ENCODE results near the gene CPLANE2. TPM values are rescaled to one million over a fixed set of nuclear protein-coding genes. Genes with fewer than 3 reads are reported as not detected.

Gene CPLANE2
- total RNA-seq, 1 donor from 2014 or later = 8.6 TPM

DNA sequence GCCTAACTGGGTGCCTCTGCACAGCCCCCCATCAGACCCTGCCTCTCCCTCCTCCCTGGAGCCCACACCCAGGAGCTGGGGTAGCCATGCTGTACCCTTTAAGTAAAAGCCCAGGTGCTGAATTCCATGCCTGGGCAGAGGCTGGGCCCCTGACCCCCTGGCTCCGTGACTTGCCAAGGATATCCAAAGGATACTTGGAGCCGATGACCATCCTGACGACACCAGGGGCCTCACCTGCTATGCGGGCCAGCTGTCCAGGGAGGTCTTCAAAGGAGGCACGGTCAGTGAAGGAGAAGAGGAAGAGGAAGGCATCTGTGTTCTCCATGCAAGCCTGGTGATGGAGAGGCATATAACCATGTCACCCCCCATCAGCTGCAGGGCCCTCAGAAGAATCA is 4.7 kb downstream of the CPLANE2 start:
- DNase-seq (ENCODE audit: low read depth) = no peak
- FAIRE-seq = no peak

DNA sequence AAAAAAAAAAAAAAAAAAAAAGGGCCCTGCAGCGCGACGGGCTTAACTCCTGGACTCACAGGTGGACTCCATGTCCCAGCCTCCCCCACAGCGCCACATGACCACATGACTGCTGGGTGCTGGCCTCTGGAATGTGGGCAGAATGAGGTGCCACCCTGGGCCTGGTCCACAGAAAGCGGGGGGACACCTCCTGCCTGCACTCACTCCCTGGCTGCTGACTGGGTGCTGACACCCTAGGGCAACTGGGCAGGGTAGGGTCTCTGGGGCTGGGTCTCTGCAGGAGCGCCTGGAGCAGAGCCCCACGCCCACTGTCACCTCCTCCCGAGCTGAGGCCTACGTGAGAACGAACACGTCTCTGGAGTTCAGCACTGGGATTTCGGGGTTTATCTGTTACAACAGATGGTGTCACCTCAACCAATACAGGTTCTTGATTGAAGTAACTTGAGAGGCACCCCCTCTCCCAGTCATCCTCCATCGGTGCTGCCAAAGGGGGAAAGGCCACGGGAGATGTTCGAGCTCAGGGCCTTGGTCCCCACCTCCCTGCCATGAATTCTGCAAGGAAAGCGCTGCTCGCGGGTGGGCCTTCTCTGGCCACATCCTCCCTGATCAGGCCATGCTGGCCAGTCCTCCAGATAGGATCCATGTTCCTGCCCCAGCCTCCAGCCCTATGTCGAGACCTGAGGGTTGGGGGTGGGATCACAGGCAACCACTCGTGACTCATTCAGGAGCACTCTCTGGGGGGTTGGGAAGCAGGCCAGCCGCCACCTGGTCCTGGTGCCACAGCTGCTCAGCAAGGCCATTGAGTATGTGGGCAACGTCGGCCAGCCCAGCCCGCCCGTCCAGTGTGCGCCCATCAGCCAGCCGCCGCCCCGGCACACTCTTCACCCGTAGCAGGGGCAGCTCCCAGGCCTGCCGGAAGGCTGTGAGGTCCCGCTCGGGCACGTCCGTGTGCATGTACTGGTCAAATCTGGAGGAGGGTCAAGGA is 5.4 kb downstream of the CPLANE2 start:
- H3K9me3 ChIP-seq (ENCODE audit: insufficient read depth, low read depth, low read length) = peaks cover under 1% of the 10 kb centered on the region
- FAIRE-seq = no peak
- H3K4me2 ChIP-seq (ENCODE audit: low read length) = no peak overlapping the region
- H3K4me1 ChIP-seq (ENCODE audit: insufficient read depth, low read length) = peaks cover 22% of the 10 kb centered on the region
- TF ChIP-seq, protein P1, sequence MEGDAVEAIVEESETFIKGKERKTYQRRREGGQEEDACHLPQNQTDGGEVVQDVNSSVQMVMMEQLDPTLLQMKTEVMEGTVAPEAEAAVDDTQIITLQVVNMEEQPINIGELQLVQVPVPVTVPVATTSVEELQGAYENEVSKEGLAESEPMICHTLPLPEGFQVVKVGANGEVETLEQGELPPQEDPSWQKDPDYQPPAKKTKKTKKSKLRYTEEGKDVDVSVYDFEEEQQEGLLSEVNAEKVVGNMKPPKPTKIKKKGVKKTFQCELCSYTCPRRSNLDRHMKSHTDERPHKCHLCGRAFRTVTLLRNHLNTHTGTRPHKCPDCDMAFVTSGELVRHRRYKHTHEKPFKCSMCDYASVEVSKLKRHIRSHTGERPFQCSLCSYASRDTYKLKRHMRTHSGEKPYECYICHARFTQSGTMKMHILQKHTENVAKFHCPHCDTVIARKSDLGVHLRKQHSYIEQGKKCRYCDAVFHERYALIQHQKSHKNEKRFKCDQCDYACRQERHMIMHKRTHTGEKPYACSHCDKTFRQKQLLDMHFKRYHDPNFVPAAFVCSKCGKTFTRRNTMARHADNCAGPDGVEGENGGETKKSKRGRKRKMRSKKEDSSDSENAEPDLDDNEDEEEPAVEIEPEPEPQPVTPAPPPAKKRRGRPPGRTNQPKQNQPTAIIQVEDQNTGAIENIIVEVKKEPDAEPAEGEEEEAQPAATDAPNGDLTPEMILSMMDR (IDR thresholded peaks at IDR 0.05; ENCODE audit: insufficient read depth, low read depth, low read length) = no peak
- no peak for TF ChIP-seq EZH2 (IDR thresholded peaks at IDR 0.05; ENCODE audit: insufficient read depth, low read length)
- no peak overlapping the region for H3K4me3 ChIP-seq (ENCODE audit: insufficient read depth, low read depth, low read length)
- Mint-ChIP-seq H3K27me3 (ENCODE audit: low read depth, unreplicated experiment) (peaks cover 29% of the 10 kb centered on the region), H3K9me3 (ENCODE audit: unreplicated experiment) (peaks cover 4% of the 10 kb centered on the region), H3K4me3 (ENCODE audit: unreplicated experiment) (no peak overlapping the region), H3K36me3 (ENCODE audit: low read depth, unreplicated experiment) (peaks cover 3% of the 10 kb centered on the region), H3K4me1 (ENCODE audit: low read depth, unreplicated experiment) (peaks cover 6% of the 10 kb centered on the region), H3K27ac (ENCODE audit: unreplicated experiment) (no peak overlapping the region)
- H4K20me1 ChIP-seq (ENCODE audit: insufficient read depth, low read length) = no peaks in the 10 kb centered on the region
- H3K36me3 ChIP-seq (ENCODE audit: insufficient read depth, low read length) = no peaks in the 10 kb centered on the region
- H3K79me2 ChIP-seq (ENCODE audit: insufficient read depth, low read length) = no peaks in the 10 kb centered on the region
- H3K27ac ChIP-seq (ENCODE audit: low read depth, low read length) = no peak overlapping the region
- DNase-seq (ENCODE audit: low read depth) = no peak
- H2AFZ ChIP-seq (ENCODE audit: low read depth, low read length) = peak overlapping the region; percentile 29
- H3K27me3 ChIP-seq (ENCODE audit: insufficient read depth, low read length) = peaks cover 19% of the 10 kb centered on the region
- H3K9ac ChIP-seq (ENCODE audit: low read length) = no peak overlapping the region

More for the DNA sequence above, 4.7 kb downstream of the CPLANE2 start:
- Histone ChIP-seq H3K79me2 (ENCODE audit: insufficient read depth, low read length) (no peaks in the 10 kb centered on the region), H3K9me3 (ENCODE audit: insufficient read depth, low read depth, low read length) (no peaks in the 10 kb centered on the region), H3K4me1 (ENCODE audit: insufficient read depth, low read length) (peaks cover 26% of the 10 kb centered on the region), H3K27me3 (ENCODE audit: insufficient read depth, low read length) (peaks cover 14% of the 10 kb centered on the region), H3K27ac (ENCODE audit: low read depth, low read length) (no peak overlapping the region), H3K4me2 (ENCODE audit: low read length) (no peak overlapping the region), H2AFZ (ENCODE audit: low read depth, low read length) (no peak overlapping the region), H3K4me3 (ENCODE audit: insufficient read depth, low read depth, low read length) (no peak overlapping the region), H4K20me1 (ENCODE audit: insufficient read depth, low read length) (no peaks in the 10 kb centered on the region), H3K9ac (ENCODE audit: low read length) (no peak overlapping the region), H3K36me3 (ENCODE audit: insufficient read depth, low read length) (no peaks in the 10 kb centered on the region)
- Mint-ChIP-seq H3K27me3 (ENCODE audit: low read depth, unreplicated experiment) (peaks cover 26% of the 10 kb centered on the region), H3K4me3 (ENCODE audit: unreplicated experiment) (no peak overlapping the region), H3K36me3 (ENCODE audit: low read depth, unreplicated experiment) (peaks cover 3% of the 10 kb centered on the region), H3K4me1 (ENCODE audit: low read depth, unreplicated experiment) (peaks cover 7% of the 10 kb centered on the region), H3K27ac (ENCODE audit: unreplicated experiment) (no peak overlapping the region), H3K9me3 (ENCODE audit: unreplicated experiment) (peaks cover 4% of the 10 kb centered on the region)
- TF ChIP-seq EZH2 (IDR thresholded peaks at IDR 0.05; ENCODE audit: insufficient read depth, low read length) = no peak
- TF ChIP-seq, protein P1 (IDR thresholded peaks at IDR 0.05; ENCODE audit: insufficient read depth, low read depth, low read length) = no peak

DNA sequence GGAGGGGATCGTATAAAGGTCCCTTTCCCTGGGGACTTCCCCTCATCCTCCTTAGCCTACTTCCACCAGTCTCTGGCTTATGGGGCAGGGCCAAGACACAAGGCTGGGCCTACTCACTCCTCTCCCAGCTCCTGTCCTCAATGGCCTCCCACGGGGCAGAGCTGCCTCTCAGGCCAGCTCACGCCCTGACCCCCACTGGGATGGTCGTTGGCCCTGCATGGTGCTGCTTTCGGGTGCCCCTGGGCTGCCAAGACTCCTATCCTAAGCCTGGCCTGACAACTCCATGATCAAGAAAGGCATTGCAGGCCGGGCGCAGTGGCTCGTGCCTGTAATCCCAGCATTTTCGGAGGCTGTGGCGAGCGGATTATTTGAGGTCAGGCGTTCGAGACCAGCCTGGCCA is 6.2 kb downstream of the CPLANE2 start:
- TF ChIP-seq, protein P1 (IDR thresholded peaks at IDR 0.05; ENCODE audit: insufficient read depth, low read depth, low read length) = no peak
- no peak for TF ChIP-seq EZH2 (IDR thresholded peaks at IDR 0.05; ENCODE audit: insufficient read depth, low read length)
- H4K20me1 ChIP-seq (ENCODE audit: insufficient read depth, low read length) = no peaks in the 10 kb centered on the region
- Mint-ChIP-seq H3K4me1 (ENCODE audit: low read depth, unreplicated experiment) (no peaks in the 10 kb centered on the region), H3K36me3 (ENCODE audit: low read depth, unreplicated experiment) (peaks cover 3% of the 10 kb centered on the region), H3K27ac (ENCODE audit: unreplicated experiment) (no peak overlapping the region), H3K27me3 (ENCODE audit: low read depth, unreplicated experiment) (peaks cover 37% of the 10 kb centered on the region), H3K9me3 (ENCODE audit: unreplicated experiment) (peaks cover 7% of the 10 kb centered on the region), H3K4me3 (ENCODE audit: unreplicated experiment) (no peak overlapping the region)
- no peak overlapping the region for H3K4me3 ChIP-seq (ENCODE audit: insufficient read depth, low read depth, low read length)
- DNase-seq (ENCODE audit: low read depth) (no peak), FAIRE-seq (no peak)
- H2AFZ ChIP-seq (ENCODE audit: low read depth, low read length) = no peak overlapping the region
- H3K79me2 ChIP-seq (ENCODE audit: insufficient read depth, low read length) = no peaks in the 10 kb centered on the region
- no peak overlapping the region for H3K4me2 ChIP-seq (ENCODE audit: low read length)
- H3K9me3 ChIP-seq (ENCODE audit: insufficient read depth, low read depth, low read length) = peaks cover 6% of the 10 kb centered on the region
- no peak overlapping the region for H3K27ac ChIP-seq (ENCODE audit: low read depth, low read length)
- H3K9ac ChIP-seq (ENCODE audit: low read length) = no peak overlapping the region
- H3K4me1 ChIP-seq (ENCODE audit: insufficient read depth, low read length) = peaks cover 14% of the 10 kb centered on the region
- H3K27me3 ChIP-seq (ENCODE audit: insufficient read depth, low read length) = peaks cover 25% of the 10 kb centered on the region
- H3K36me3 ChIP-seq (ENCODE audit: insufficient read depth, low read length) = no peaks in the 10 kb centered on the region
